Astrocyte (in vitro differentiated cells and primary cell): Measurements from ENCODE around the gene NUTF2. TPM values are rescaled to one million over a fixed set of nuclear protein-coding genes. Genes with fewer than 3 reads are reported as not detected.

Experiments used
- DNase-seq: peaks from one replicate; pipeline ENCODE4 v3.0.0-alpha.2; 2010; ENCODE audit warnings: low read depth
- FAIRE-seq: peaks from 2 replicates; lab custom pipeline; 2011; peaks lifted over from hg19 to GRCh38; lab: Jason Lieb, UNC
- H2AFZ ChIP-seq: 2 replicates; pipeline ENCODE4 v1.6.0; 2012; ENCODE audit warnings: low read depth, low read length, inconsistent platforms
- H3K27ac ChIP-seq: 2 replicates; pipeline ENCODE4 v1.5.1; 2011; ENCODE audit warnings: low read depth, low read length, inconsistent platforms
- H3K27me3 ChIP-seq: 2 replicates; pipeline ENCODE4 v1.6.0; 2011; ENCODE audit warnings: low read length, inconsistent platforms; ENCODE audit not compliant: insufficient read depth
- H3K36me3 ChIP-seq: 2 replicates; pipeline ENCODE4 v1.5.1; 2011; ENCODE audit warnings: low read length, inconsistent platforms; ENCODE audit not compliant: insufficient read depth
- H3K4me1 ChIP-seq: 2 replicates; pipeline ENCODE4 v1.5.1; 2011; ENCODE audit warnings: low read length, inconsistent platforms; ENCODE audit not compliant: insufficient read depth
- H3K4me2 ChIP-seq: 2 replicates; pipeline ENCODE4 v1.6.0; 2012; ENCODE audit warnings: low read length, inconsistent platforms
- H3K4me3 ChIP-seq: 2 replicates; pipeline ENCODE4 v1.5.1; 2011; ENCODE audit warnings: low read depth, mild to moderate bottlenecking, low read length, inconsistent platforms; ENCODE audit not compliant: insufficient read depth
- H3K79me2 ChIP-seq: 2 replicates; pipeline ENCODE4 v1.6.0; 2012; ENCODE audit warnings: mild to moderate bottlenecking, low read length, inconsistent platforms; ENCODE audit not compliant: insufficient read depth
- H3K9ac ChIP-seq: 2 replicates; pipeline ENCODE4 v1.6.0; 2012; ENCODE audit warnings: mild to moderate bottlenecking, low read length, inconsistent platforms
- H3K9me3 ChIP-seq: 2 replicates; pipeline ENCODE4 v1.5.1; 2012; ENCODE audit warnings: low read depth, mild to moderate bottlenecking, low read length, inconsistent platforms; ENCODE audit not compliant: insufficient read depth
- H4K20me1 ChIP-seq: 2 replicates; pipeline ENCODE4 v1.6.0; 2012; ENCODE audit warnings: low read length, inconsistent platforms; ENCODE audit not compliant: insufficient read depth
- H3K27ac Mint-ChIP-seq: one replicate; pipeline ENCODE4 v1.8.0; 2021; ENCODE audit warnings: mild to moderate bottlenecking, mixed read lengths; ENCODE audit not compliant: unreplicated experiment
- H3K27me3 Mint-ChIP-seq: one replicate; pipeline ENCODE4 v1.8.0; 2021; ENCODE audit warnings: low read depth, mixed read lengths; ENCODE audit not compliant: unreplicated experiment
- H3K36me3 Mint-ChIP-seq: one replicate; pipeline ENCODE4 v1.8.0; 2021; ENCODE audit warnings: low read depth, mixed read lengths; ENCODE audit not compliant: unreplicated experiment
- H3K4me1 Mint-ChIP-seq: one replicate; pipeline ENCODE4 v1.8.0; 2021; ENCODE audit warnings: low read depth, mixed read lengths; ENCODE audit not compliant: unreplicated experiment
- H3K4me3 Mint-ChIP-seq: one replicate; pipeline ENCODE4 v1.8.0; 2021; ENCODE audit warnings: mild to moderate bottlenecking, moderate library complexity, mixed read lengths; ENCODE audit not compliant: unreplicated experiment
- H3K9me3 Mint-ChIP-seq: one replicate; pipeline ENCODE4 v1.8.0; 2021; ENCODE audit warnings: mild to moderate bottlenecking, mixed read lengths; ENCODE audit not compliant: unreplicated experiment
- CTCF ChIP-seq: IDR thresholded peaks from 2 replicates; pipeline ENCODE4 v1.5.1; 2011; ENCODE audit warnings: low read depth, mild to moderate bottlenecking, inconsistent platforms, low read length, moderate library complexity; ENCODE audit not compliant: insufficient read depth
- EZH2 ChIP-seq: IDR thresholded peaks from 2 replicates; pipeline ENCODE4 v1.6.1; 2012; ENCODE audit warnings: mild to moderate bottlenecking, low read length, inconsistent platforms; ENCODE audit not compliant: insufficient read depth
- total RNA-seq: library from RNA; stranded (reverse); gene quantifications from 2 replicates; pipeline ENCODE4 v1.2.1, GENCODE V29; 2021

NUTF2 gene
- total RNA-seq, 1 donor from 2014 or later: 224 TPM

- Histone ChIP-seq H3K4me1 (peaks cover 24% of the 10 kb centered on the region), H3K79me2 (peaks cover 51% of the 10 kb centered on the region), H3K36me3 (no peaks in the 10 kb centered on the region), H3K27ac (peak overlapping the region; percentile 90), H2AFZ (peak overlapping the region; percentile 91), H3K9ac (peak overlapping the region; percentile 98), H3K27me3 (no peaks in the 10 kb centered on the region), H3K4me2 (peak overlapping the region; percentile 92), H3K9me3 (no peaks in the 10 kb centered on the region), H4K20me1 (peaks cover 26% of the 10 kb centered on the region), H3K4me3 (peak overlapping the region; percentile 88)
- Mint-ChIP-seq H3K4me3 (peak overlapping the region; percentile 97), H3K36me3 (no peaks in the 10 kb centered on the region), H3K9me3 (no peaks in the 10 kb centered on the region), H3K4me1 (peaks cover 2% of the 10 kb centered on the region), H3K27ac (peak overlapping the region; percentile 97), H3K27me3 (no peaks in the 10 kb centered on the region)
- TF ChIP-seq EZH2 (no peak), CTCF (no peak)
- FAIRE-seq: no peak
- peak; percentile 13 for DNase-seq
Observed at GRCh38 chr16:67893743-67894399, 47.1 kb downstream of the NUTF2 start.

GRCh38 chr16:67897231-67897630 lies 50.5 kb downstream of the NUTF2 start:
- TF ChIP-seq EZH2 (no peak), CTCF (no peak)
- no peak overlapping the region for H3K4me3 ChIP-seq
- Mint-ChIP-seq H3K4me1 (peaks cover 11% of the 10 kb centered on the region), H3K4me3 (peak overlapping the region; percentile 1), H3K27ac (no peak overlapping the region), H3K9me3 (no peaks in the 10 kb centered on the region), H3K27me3 (no peaks in the 10 kb centered on the region), H3K36me3 (peaks cover 6% of the 10 kb centered on the region)
- H2AFZ ChIP-seq: no peak overlapping the region
- FAIRE-seq: no peak
- DNase-seq: peak; percentile 51
- H3K36me3 ChIP-seq: no peaks in the 10 kb centered on the region
- peaks cover 74% of the 10 kb centered on the region for H3K79me2 ChIP-seq
- no peak overlapping the region for H3K9ac ChIP-seq
- peaks cover 42% of the 10 kb centered on the region for H4K20me1 ChIP-seq
- no peaks in the 10 kb centered on the region for H3K9me3 ChIP-seq
- H3K4me1 ChIP-seq: peaks cover 24% of the 10 kb centered on the region
- H3K27me3 ChIP-seq: no peaks in the 10 kb centered on the region
- H3K4me2 ChIP-seq: peak overlapping the region; percentile 19
- H3K27ac ChIP-seq: no peak overlapping the region

GRCh38 chr16:67901734-67902133 lies 55.0 kb downstream of the NUTF2 start:
- H3K4me2 ChIP-seq: no peak overlapping the region
- no peaks in the 10 kb centered on the region for H3K9me3 ChIP-seq
- H3K79me2 ChIP-seq: peaks cover 43% of the 10 kb centered on the region
- H3K27me3 ChIP-seq: no peaks in the 10 kb centered on the region
- H3K4me1 ChIP-seq: peaks cover 7% of the 10 kb centered on the region
- H3K27ac Mint-ChIP-seq: no peak overlapping the region
- H3K4me3 ChIP-seq: no peak overlapping the region
- H3K27ac ChIP-seq: no peak overlapping the region
- no peaks in the 10 kb centered on the region for H3K27me3 Mint-ChIP-seq
- no peak overlapping the region for H3K4me3 Mint-ChIP-seq
- H2AFZ ChIP-seq: no peak overlapping the region
- H3K4me1 Mint-ChIP-seq: peaks cover 15% of the 10 kb centered on the region
- TF ChIP-seq CTCF: no peak
- no peak for TF ChIP-seq EZH2
- no peak overlapping the region for H3K9ac ChIP-seq
- H3K36me3 ChIP-seq: no peaks in the 10 kb centered on the region
- FAIRE-seq (no peak), DNase-seq (no peak)
- H3K36me3 Mint-ChIP-seq: peaks cover 6% of the 10 kb centered on the region
- no peaks in the 10 kb centered on the region for H3K9me3 Mint-ChIP-seq
- peaks cover 34% of the 10 kb centered on the region for H4K20me1 ChIP-seq
